DOHH2 (cell line): ENCODE results near the gene KLF9.
"Not testable (repeated sequence)": the region's sequence is repeated elsewhere in the genome, so short reads cannot be mapped to it uniquely, and the experiment has no call there.

Source experiments
- H3F3A ChIP-seq: fragments of 200-600 bp; sonication (generic), shearing (Covaris generic); 2 replicates; pipeline ENCODE4 v1.6.0; 2016; ENCODE audit warnings: antibody characterized with exemption, mild to moderate bottlenecking; ENCODE audit not compliant: control insufficient read depth, insufficient read depth
- H3K27ac ChIP-seq: fragments of 200-600 bp; sonication (generic); 2 replicates; pipeline ENCODE4 v1.5.1; 2014; ENCODE audit warnings: low read depth, mild to moderate bottlenecking, low read length, moderate library complexity
- H3K27me3 ChIP-seq: fragments of 200-600 bp; sonication (generic); 2 replicates; pipeline ENCODE4 v1.6.1; 2014; ENCODE audit warnings: mild to moderate bottlenecking, low read length, mixed read lengths; ENCODE audit not compliant: control insufficient read depth
- H3K36me3 ChIP-seq: fragments of 200-600 bp; sonication (generic); 2 replicates; pipeline ENCODE4 v1.6.1; 2014; ENCODE audit warnings: mild to moderate bottlenecking, low read length, moderate library complexity, mixed read lengths; ENCODE audit not compliant: control insufficient read depth
- H3K4me1 ChIP-seq: fragments of 200-600 bp; sonication (generic); 2 replicates; pipeline ENCODE4 v1.6.1; 2014; ENCODE audit warnings: mild to moderate bottlenecking, low read length, mixed read lengths; ENCODE audit not compliant: control insufficient read depth
- H3K4me2 ChIP-seq: fragments of 200-600 bp; sonication (generic); 2 replicates; pipeline ENCODE4 v1.6.0; 2014; ENCODE audit warnings: mild to moderate bottlenecking, low read length, moderate library complexity
- H3K4me3 ChIP-seq: fragments of 200-600 bp; sonication (generic); 2 replicates; pipeline ENCODE4 v1.5.1; 2014; ENCODE audit warnings: mild to moderate bottlenecking, low read length, mixed read lengths
- H3K79me2 ChIP-seq: fragments of 200-600 bp; sonication (generic); 2 replicates; pipeline ENCODE4 v1.6.1; 2014; ENCODE audit warnings: mild to moderate bottlenecking, low read length, mixed read lengths; ENCODE audit not compliant: control insufficient read depth
- H3K9me2 ChIP-seq: fragments of 200-600 bp; sonication (generic); replicated peaks from 2 replicates; pipeline ENCODE4 v1.6.1; 2014; ENCODE audit warnings: mild to moderate bottlenecking, low read length, mixed read lengths; ENCODE audit not compliant: control insufficient read depth
- H3K9me3 ChIP-seq: fragments of 200-600 bp; sonication (generic); 2 replicates; pipeline ENCODE4 v1.6.1; 2014; ENCODE audit warnings: antibody characterized with exemption, low read length, mixed read lengths; ENCODE audit not compliant: control insufficient read depth, insufficient read depth
- H4K20me1 ChIP-seq: fragments of 200-600 bp; sonication (generic); 2 replicates; pipeline ENCODE4 v1.6.0; 2014; ENCODE audit warnings: low read depth, mild to moderate bottlenecking, antibody characterized with exemption, low read length, moderate library complexity; ENCODE audit not compliant: control insufficient read depth, insufficient read depth
- EZH2phosphoT487 ChIP-seq: fragments of 200-600 bp; sonication (generic); IDR thresholded peaks from 2 replicates; pipeline ENCODE4 v1.6.1; 2017; ENCODE audit warnings: borderline replicate concordance, mild to moderate bottlenecking, antibody characterized with exemption, low read length, moderate library complexity, mixed read lengths
- TF ChIP-seq, protein P1 (sequence below): fragments of 200-600 bp; sonication (generic); IDR thresholded peaks from one replicate; pipeline ENCODE4 v1.5.1; 2014; ENCODE audit warnings: antibody characterized with exemption, mild to moderate bottlenecking, low read depth, low read length; ENCODE audit not compliant: poor library complexity, severe bottlenecking

KLF9 gene

GRCh38 chr9:70403166-70403565, 11.3 kb downstream of the KLF9 start:
- H3K4me1 ChIP-seq: peaks cover 7% of the 10 kb centered on the region
- H3F3A ChIP-seq: no peaks in the 10 kb centered on the region
- no peak overlapping the region for H3K4me3 ChIP-seq
- TF ChIP-seq, protein P1, sequence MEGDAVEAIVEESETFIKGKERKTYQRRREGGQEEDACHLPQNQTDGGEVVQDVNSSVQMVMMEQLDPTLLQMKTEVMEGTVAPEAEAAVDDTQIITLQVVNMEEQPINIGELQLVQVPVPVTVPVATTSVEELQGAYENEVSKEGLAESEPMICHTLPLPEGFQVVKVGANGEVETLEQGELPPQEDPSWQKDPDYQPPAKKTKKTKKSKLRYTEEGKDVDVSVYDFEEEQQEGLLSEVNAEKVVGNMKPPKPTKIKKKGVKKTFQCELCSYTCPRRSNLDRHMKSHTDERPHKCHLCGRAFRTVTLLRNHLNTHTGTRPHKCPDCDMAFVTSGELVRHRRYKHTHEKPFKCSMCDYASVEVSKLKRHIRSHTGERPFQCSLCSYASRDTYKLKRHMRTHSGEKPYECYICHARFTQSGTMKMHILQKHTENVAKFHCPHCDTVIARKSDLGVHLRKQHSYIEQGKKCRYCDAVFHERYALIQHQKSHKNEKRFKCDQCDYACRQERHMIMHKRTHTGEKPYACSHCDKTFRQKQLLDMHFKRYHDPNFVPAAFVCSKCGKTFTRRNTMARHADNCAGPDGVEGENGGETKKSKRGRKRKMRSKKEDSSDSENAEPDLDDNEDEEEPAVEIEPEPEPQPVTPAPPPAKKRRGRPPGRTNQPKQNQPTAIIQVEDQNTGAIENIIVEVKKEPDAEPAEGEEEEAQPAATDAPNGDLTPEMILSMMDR: no peak
- TF ChIP-seq EZH2phosphoT487: no peak
- H3K36me3 ChIP-seq: no peaks in the 10 kb centered on the region
- no peak overlapping the region for H3K27ac ChIP-seq
- no peaks in the 10 kb centered on the region for H3K27me3 ChIP-seq
- H3K79me2 ChIP-seq: no peaks in the 10 kb centered on the region
- H4K20me1 ChIP-seq: no peaks in the 10 kb centered on the region
- H3K4me2 ChIP-seq: no peak overlapping the region
- no peaks in the 10 kb centered on the region for H3K9me3 ChIP-seq
- H3K9me2 ChIP-seq: no peaks in the 10 kb centered on the region

DNA sequence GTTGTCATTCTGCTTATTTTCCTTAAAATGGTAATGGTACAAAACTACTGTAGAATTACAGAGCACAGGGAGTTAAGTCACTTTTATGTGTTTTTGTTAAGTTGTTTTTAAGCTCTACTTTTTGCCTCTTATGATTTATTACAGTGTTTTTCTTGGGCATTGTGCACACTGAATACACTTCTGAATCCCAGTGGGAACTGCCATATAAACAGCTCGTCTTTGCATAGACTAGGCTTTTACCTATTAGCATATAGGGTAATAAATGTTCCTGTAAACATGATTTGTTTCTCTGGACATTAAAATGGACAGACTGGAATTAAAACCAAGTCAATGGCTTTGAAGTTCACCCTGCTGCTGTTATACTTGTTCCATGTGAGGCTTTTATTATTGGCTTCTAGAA, 12.2 kb downstream of the KLF9 start:
- Histone ChIP-seq H3K9me2 (no peaks in the 10 kb centered on the region), H3K4me3 (no peak overlapping the region), H3K36me3 (no peaks in the 10 kb centered on the region), H3K9me3 (no peaks in the 10 kb centered on the region), H3K27ac (no peak overlapping the region), H3K27me3 (no peaks in the 10 kb centered on the region), H3K79me2 (no peaks in the 10 kb centered on the region), H3K4me1 (peaks cover 17% of the 10 kb centered on the region), H3F3A (no peaks in the 10 kb centered on the region), H3K4me2 (no peak overlapping the region), H4K20me1 (no peaks in the 10 kb centered on the region)
- TF ChIP-seq EZH2phosphoT487: no peak
- TF ChIP-seq, protein P1: no peak

- not testable (repeated sequence) for H3K27me3 ChIP-seq, H3K4me3 ChIP-seq, H3K36me3 ChIP-seq, H3K9me3 ChIP-seq, H3K9me2 ChIP-seq, H3K79me2 ChIP-seq, H4K20me1 ChIP-seq, H3K27ac ChIP-seq, H3K4me2 ChIP-seq, H3F3A ChIP-seq
- H3K4me1 ChIP-seq: peaks cover 21% of the 10 kb centered on the region
Observed at GRCh38 chr9:70401241-70401640, 13.2 kb downstream of the KLF9 start.

DNA sequence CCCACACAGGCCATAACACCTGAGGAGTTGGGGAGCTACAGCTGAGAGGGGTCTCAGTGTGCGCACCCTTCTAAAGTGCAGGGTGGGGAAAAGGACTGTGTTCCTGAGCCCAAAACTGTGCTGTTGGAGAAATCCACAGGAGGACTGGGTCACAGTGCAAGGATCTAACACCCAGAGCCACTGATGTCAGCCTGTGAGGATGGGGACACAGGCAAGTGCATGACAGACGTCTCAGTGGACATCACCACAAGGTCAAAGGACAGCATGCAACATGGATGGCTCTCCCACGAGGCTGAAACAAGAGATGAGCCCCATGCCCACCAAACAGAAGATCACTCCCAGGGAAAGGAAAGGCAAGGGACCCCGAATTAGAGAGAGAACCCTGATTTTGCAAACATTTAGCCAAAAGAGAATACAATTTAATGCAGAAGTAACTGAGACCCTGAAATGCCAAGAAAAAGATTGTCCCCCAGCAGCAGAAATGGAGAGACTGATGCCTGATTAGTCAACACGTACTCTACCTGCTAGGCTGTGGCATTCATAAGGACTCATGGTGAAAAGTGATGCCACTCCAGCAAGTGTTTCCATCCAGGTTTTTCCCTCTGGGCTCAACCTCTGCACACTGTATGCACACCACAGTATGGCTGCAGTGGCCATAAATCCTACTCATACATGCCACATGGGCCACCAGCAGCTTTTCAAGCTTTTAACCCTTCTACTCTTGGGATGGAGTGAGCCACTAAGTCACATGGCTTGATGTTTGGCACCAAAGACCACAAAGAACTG, 14.2 kb downstream of the KLF9 start:
- H3K4me1 ChIP-seq: peaks cover 21% of the 10 kb centered on the region
- TF ChIP-seq, protein P1: no peak
- no peak for TF ChIP-seq EZH2phosphoT487
- no peak overlapping the region for H3K4me2 ChIP-seq
- H3K79me2 ChIP-seq: no peaks in the 10 kb centered on the region
- no peak overlapping the region for H3K4me3 ChIP-seq
- H4K20me1 ChIP-seq: no peaks in the 10 kb centered on the region
- H3K36me3 ChIP-seq: no peaks in the 10 kb centered on the region
- no peaks in the 10 kb centered on the region for H3F3A ChIP-seq
- H3K27ac ChIP-seq: no peak overlapping the region
- H3K27me3 ChIP-seq: no peaks in the 10 kb centered on the region
- no peaks in the 10 kb centered on the region for H3K9me3 ChIP-seq
- no peaks in the 10 kb centered on the region for H3K9me2 ChIP-seq
